GM21529 (cell line): ENCODE data around the gene NQO2.

ENCODE experiments used
- ATAC-seq: cut with Tn5 transposase; IDR thresholded peaks from one replicate; pipeline ENCODE4 v1.9.1; 2021; ENCODE audit not compliant: unreplicated experiment

NQO2 gene

GRCh38 chr6:3068329-3069214 is 68.9 kb downstream of the NQO2 start, which contains the start of gene RIPK1:
Gene RIPK1, plus strand, starts transcription at chr6:3068494. Its CDS starts 8,330 bp downstream, at chr6:3076824.
- ATAC-seq, result peak; percentile 78
